ENCODE data around the gene NUBPL. TPM values are rescaled to one million over a fixed set of nuclear protein-coding genes. Genes with fewer than 3 reads are reported as not detected.

The NUBPL gene
- polyA plus RNA-seq, 2 of the 4 experiments (the other 2 are of a cell fraction), result 7.6 to 14.1 TPM

DNA sequence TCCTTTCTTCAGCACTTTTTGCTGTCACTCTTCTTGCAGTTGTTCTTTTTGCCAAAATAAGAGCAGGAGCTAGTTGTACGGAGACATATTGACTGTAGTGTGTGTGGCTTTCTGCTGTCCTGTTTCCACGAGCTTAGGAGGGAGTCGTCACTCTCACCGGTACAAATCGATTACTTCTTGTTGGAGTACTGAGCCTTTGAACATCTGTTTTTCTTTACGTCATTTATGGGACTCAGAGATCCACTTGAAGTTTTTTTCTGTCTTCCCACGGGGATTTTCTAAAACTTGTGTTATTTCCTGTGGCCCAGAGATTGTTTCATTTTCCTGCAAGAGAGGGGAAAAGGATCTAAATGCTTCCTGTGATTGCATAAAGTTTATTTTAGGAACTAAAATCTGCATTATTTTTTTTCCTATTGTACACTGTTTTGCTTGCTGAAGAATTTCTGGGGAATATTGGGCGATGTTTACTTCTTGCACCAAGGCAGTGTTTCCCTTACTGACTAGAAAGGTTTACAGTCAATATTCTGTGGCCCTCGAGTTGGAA, 316.1 kb downstream of the NUBPL start:
- H3K27ac ChIP-seq, result no peak overlapping the region
- ChIA-PET POLR2A (no interaction called here), CTCF (interaction anchor here (0.6 kb wide), 2 partner anchors 65 to 127 kb away, joined by 3 read pairs; no protein-coding TSS in a partner anchor)
- DNase-seq (ENCODE audit: low read depth in 1 of 2, low spot score in 1 of 2) (no peak), FAIRE-seq (no peak), ATAC-seq (no peak)
- no peak overlapping the region for H3K4me3 ChIP-seq
- peaks cover 14% of the 10 kb centered on the region; the same call in 2 of the 3 replicates for H3K4me1 ChIP-seq
- TF ChIP-seq, protein P1, sequence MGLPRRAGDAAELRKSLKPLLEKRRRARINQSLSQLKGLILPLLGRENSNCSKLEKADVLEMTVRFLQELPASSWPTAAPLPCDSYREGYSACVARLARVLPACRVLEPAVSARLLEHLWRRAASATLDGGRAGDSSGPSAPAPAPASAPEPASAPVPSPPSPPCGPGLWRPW (IDR thresholded peaks at IDR 0.05), result no peak
- TF ChIP-seq, protein P2, sequence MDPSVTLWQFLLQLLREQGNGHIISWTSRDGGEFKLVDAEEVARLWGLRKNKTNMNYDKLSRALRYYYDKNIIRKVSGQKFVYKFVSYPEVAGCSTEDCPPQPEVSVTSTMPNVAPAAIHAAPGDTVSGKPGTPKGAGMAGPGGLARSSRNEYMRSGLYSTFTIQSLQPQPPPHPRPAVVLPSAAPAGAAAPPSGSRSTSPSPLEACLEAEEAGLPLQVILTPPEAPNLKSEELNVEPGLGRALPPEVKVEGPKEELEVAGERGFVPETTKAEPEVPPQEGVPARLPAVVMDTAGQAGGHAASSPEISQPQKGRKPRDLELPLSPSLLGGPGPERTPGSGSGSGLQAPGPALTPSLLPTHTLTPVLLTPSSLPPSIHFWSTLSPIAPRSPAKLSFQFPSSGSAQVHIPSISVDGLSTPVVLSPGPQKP (IDR thresholded peaks at IDR 0.05; ENCODE audit: low read depth, low read length), result no peak
- TF ChIP-seq POLR2AphosphoS2 (conservative IDR thresholded peaks at IDR 0.05; ENCODE audit: low read length), result no peak
- no peak for TF ChIP-seq KDM5A (IDR thresholded peaks at IDR 0.05)
- no peak for TF ChIP-seq TFCP2L1 (CRISPR knock-in tag; IDR thresholded peaks at IDR 0.05)
- no peak for TF ChIP-seq POLR2A (IDR thresholded peaks at IDR 0.05; ENCODE audit: low read length)
- TF ChIP-seq, protein P3, sequence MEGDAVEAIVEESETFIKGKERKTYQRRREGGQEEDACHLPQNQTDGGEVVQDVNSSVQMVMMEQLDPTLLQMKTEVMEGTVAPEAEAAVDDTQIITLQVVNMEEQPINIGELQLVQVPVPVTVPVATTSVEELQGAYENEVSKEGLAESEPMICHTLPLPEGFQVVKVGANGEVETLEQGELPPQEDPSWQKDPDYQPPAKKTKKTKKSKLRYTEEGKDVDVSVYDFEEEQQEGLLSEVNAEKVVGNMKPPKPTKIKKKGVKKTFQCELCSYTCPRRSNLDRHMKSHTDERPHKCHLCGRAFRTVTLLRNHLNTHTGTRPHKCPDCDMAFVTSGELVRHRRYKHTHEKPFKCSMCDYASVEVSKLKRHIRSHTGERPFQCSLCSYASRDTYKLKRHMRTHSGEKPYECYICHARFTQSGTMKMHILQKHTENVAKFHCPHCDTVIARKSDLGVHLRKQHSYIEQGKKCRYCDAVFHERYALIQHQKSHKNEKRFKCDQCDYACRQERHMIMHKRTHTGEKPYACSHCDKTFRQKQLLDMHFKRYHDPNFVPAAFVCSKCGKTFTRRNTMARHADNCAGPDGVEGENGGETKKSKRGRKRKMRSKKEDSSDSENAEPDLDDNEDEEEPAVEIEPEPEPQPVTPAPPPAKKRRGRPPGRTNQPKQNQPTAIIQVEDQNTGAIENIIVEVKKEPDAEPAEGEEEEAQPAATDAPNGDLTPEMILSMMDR (IDR thresholded peaks at IDR 0.05), result no peak
- no peak overlapping the region for H3K4me2 ChIP-seq
- H3K9me3 ChIP-seq, result no peaks in the 10 kb centered on the region
- 61% methylated on average over 9 of the region's 9 CpGs for WGBS (ENCODE audit: missing lambda C conversion rate)

DNA sequence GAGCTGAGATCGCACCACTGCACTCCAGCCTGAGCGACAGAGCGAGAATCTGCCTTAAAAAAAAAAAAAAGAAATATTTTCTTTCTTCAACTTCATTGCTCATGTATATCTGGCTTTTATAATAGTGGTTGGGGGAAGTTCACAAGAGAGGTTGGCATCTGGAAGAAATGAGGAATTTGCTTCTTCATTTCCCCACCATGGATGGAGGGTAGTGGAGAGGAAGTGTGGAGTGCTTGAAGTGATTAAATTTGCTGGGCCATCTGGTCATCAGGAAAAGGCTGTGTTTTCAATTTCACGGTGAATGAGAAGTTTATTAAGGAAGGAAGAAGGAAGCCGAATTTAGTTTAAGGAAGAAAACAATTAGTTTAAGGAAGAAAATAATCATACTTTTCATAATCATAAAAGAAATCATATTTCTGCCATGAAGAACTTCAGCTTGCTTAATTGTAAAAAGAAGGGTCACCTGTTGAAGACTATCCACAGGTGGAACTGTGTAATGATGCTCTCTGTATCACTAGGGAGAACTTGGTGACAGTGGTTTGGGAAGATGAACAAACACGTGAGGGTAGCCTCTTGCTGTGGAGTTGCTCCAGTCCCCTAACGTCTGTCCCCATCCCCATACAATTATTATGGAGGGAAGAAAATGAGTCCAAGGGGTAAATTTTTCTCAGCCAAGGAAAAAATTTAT, 318.6 kb downstream of the NUBPL start:
- H3K9me3 ChIP-seq, result no peaks in the 10 kb centered on the region
- no peak overlapping the region for H3K4me2 ChIP-seq
- no peak overlapping the region for H3K27ac ChIP-seq
- TF ChIP-seq FOSB (CRISPR knock-in tag; IDR thresholded peaks at IDR 0.05) (no peak), TP53 (CRISPR knock-in tag; IDR thresholded peaks at IDR 0.05) (no peak), PHF8 (IDR thresholded peaks at IDR 0.05; ENCODE audit: borderline replicate concordance, low read depth) (no peak), CBX8 (IDR thresholded peaks at IDR 0.05) (no peak), HOXA7 (CRISPR knock-in tag; IDR thresholded peaks at IDR 0.05) (no peak), ZSCAN20 (CRISPR knock-in tag; IDR thresholded peaks at IDR 0.05) (no peak), CHD4 (IDR thresholded peaks at IDR 0.05; ENCODE audit: borderline replicate concordance) (no peak), EHF (CRISPR knock-in tag; IDR thresholded peaks at IDR 0.05) (no peak)
- TF ChIP-seq, protein P4, sequence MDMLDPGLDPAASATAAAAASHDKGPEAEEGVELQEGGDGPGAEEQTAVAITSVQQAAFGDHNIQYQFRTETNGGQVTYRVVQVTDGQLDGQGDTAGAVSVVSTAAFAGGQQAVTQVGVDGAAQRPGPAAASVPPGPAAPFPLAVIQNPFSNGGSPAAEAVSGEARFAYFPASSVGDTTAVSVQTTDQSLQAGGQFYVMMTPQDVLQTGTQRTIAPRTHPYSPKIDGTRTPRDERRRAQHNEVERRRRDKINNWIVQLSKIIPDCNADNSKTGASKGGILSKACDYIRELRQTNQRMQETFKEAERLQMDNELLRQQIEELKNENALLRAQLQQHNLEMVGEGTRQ (IDR thresholded peaks at IDR 0.05), result no peak
- WGBS (ENCODE audit: missing lambda C conversion rate), result 85% methylated on average over 7 of the region's 7 CpGs
- peaks cover 14% of the 10 kb centered on the region; the same call in 2 of the 3 replicates for H3K4me1 ChIP-seq
- FAIRE-seq (no peak), DNase-seq (ENCODE audit: low read depth in 1 of 2, low spot score in 1 of 2) (no peak), ATAC-seq (no peak)
- POLR2A ChIA-PET, result no interaction called here
- H3K4me3 ChIP-seq, result no peak overlapping the region
- CTCF ChIA-PET, result no interaction called here

DNA sequence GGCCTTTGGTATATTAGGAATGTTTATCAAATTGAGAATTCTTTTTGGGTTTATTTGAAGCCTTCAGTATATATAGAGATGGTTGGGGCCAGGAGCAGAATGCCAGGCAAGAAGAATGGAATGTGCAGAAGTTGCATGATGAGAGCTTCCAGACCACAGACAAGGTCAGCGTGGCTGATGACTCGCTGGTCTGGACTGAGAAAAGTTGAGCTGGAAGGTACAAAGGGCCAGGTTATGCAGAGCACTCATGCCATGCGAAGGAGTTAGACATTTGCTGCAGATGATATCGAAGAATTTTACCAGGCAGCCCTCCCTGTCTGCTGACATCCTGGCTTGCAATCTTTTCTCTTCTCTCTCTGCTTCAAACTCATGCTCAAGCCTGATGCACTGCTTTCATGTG, 319.7 kb downstream of the NUBPL start:
- Histone ChIP-seq H3K9me3 (no peaks in the 10 kb centered on the region), H3K4me3 (no peak overlapping the region), H3K4me2 (peak overlapping the region; percentile 35; the same call in 2 of the 3 replicates), H3K4me1 (peaks cover 14% of the 10 kb centered on the region; the same call in 2 of the 3 replicates), H3K27ac (peak overlapping the region; percentile 31 to 41; a peak in 2 of 6 replicates)
- POLR2A ChIA-PET, result interaction anchor here (0.8 kb wide), 1 partner anchor 46 kb away, joined by 3 read pairs; no protein-coding TSS in a partner anchor
- CTCF ChIA-PET, result interaction anchor here (1.0 kb wide), 1 partner anchor 9 kb away, joined by 3 read pairs; no protein-coding TSS in a partner anchor
- no peak for FAIRE-seq
- peak; percentile 8 to 46 for DNase-seq (ENCODE audit: low read depth in 1 of 2, low spot score in 1 of 2)
- TF ChIP-seq SMC3 (IDR thresholded peaks at IDR 0.05) (no peak), FOSL2 (IDR thresholded peaks at IDR 0.05) (no peak), FOSL2 (CRISPR knock-in tag; IDR thresholded peaks at IDR 0.05) (0 out of 2 replicates have a peak, but pooled peaks have one; percentile 6)
- TF ChIP-seq, protein P5, sequence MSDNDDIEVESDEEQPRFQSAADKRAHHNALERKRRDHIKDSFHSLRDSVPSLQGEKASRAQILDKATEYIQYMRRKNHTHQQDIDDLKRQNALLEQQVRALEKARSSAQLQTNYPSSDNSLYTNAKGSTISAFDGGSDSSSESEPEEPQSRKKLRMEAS (IDR thresholded peaks at IDR 0.05), result peak; percentile 25; the same call in 1 of the 2 replicates
- WGBS (ENCODE audit: missing lambda C conversion rate), result 17% methylated on average over 4 of the region's 4 CpGs
- ATAC-seq, result peak; percentile 69 to 91

Data from A549 (cell line).